Lower leg skin (tissue), 4 donors: Measurements from ENCODE around the gene NMNAT2. TPM values are rescaled to one million over a fixed set of nuclear protein-coding genes. Genes with fewer than 3 reads are reported as not detected.

Source experiments
- DNase-seq, 2 donors: peaks; one replicate each; pipeline ENCODE4 v3.0.0-alpha.2; 2019; ENCODE audit warnings: low spot score in 2 of 2
- H3K4me3 ChIP-seq: fragments of 200-600 bp; sonication (generic); 2 replicates; pipeline ENCODE4 v1.5.1; 2017; ENCODE audit warnings: mild to moderate bottlenecking, low read depth; ENCODE audit not compliant: poor library complexity, severe bottlenecking
- POLR2A ChIP-seq, 2 donors: fragments of 450-650 bp; IDR thresholded peaks; one replicate each; pipeline ENCODE4 v1.6.1; 2016 to 2017; ENCODE audit warnings: antibody characterized with exemption in 2 of 2, mild to moderate bottlenecking in 1 of 2, moderate library complexity in 1 of 2
- WGBS, 2 donors: methylation state at CpG; one replicate each; pipeline ENCODE4 v1.1.5; 2018; 5-methylcytosine and 5-hydroxymethylcytosine counted together
- intact Hi-C: fragments of 100-400 bp; cut with DNase I; formaldehyde crosslinking; loops from one replicate; pipeline ENCODE4 v1.15.0; 2023; ENCODE audit warnings: low total_unique reads
- total RNA-seq, 4 donors: library from RNA; depleted of rRNA; stranded (reverse); fragments of >200 nt; gene quantifications; one replicate each; pipeline ENCODE4 v1.1.0, GENCODE V29; 2016
- TF ChIP-seq, protein P1 (sequence below), 3 donors: fragments of 450-650 bp; IDR thresholded peaks; one replicate each; pipeline ENCODE4 v1.5.1; 2016; ENCODE audit warnings: antibody characterized with exemption in 3 of 3, mild to moderate bottlenecking in 3 of 3, moderate library complexity in 2 of 3

The NMNAT2 gene
- total RNA-seq, 4 donors from 2014 or later, result 0.23 to 0.34 (median 0.34) TPM; not detected in 1

DNA sequence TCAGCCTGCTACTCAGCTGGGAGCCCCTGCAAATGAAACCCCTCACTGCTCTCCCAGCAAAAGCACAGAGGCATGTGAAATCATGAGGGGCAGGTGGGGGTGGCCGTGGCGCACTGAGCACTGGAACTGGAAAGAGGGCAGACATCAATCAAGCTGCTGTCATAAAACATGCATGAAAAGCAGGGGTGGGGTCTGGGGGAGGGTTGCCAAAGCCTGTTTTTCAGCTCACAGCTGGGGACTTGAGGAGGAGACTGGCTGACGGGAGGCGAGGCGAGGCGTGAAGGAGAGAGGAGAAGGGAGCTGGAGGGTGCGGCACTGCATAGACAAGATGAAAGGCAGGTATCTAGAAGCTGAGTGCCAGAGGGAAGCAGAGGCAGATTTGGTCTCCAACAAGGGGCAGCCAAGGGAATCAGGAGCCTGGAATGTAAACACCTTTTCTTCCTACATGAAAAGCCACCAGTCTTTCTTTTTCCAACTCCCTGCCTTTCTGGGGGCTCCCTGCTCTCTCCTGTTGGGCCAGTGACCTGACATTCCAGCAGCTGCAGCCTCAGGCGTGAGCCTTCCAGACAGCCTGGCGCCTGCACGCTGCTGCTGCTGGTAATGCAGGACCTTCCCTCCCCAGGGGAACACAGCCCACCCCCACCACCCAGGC is 87.0 kb downstream of the NMNAT2 start:
- WGBS, 2 donors, result 31 to 37% methylated on average over 10 of the region's 10 CpGs
- intact Hi-C loops, result no loop called here
- no peak overlapping the region for H3K4me3 ChIP-seq
- TF ChIP-seq POLR2A (IDR thresholded peaks at IDR 0.05), result no peak
- TF ChIP-seq, protein P1, sequence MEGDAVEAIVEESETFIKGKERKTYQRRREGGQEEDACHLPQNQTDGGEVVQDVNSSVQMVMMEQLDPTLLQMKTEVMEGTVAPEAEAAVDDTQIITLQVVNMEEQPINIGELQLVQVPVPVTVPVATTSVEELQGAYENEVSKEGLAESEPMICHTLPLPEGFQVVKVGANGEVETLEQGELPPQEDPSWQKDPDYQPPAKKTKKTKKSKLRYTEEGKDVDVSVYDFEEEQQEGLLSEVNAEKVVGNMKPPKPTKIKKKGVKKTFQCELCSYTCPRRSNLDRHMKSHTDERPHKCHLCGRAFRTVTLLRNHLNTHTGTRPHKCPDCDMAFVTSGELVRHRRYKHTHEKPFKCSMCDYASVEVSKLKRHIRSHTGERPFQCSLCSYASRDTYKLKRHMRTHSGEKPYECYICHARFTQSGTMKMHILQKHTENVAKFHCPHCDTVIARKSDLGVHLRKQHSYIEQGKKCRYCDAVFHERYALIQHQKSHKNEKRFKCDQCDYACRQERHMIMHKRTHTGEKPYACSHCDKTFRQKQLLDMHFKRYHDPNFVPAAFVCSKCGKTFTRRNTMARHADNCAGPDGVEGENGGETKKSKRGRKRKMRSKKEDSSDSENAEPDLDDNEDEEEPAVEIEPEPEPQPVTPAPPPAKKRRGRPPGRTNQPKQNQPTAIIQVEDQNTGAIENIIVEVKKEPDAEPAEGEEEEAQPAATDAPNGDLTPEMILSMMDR (IDR thresholded peaks at IDR 0.05), result no peak
- no peak for DNase-seq

DNA sequence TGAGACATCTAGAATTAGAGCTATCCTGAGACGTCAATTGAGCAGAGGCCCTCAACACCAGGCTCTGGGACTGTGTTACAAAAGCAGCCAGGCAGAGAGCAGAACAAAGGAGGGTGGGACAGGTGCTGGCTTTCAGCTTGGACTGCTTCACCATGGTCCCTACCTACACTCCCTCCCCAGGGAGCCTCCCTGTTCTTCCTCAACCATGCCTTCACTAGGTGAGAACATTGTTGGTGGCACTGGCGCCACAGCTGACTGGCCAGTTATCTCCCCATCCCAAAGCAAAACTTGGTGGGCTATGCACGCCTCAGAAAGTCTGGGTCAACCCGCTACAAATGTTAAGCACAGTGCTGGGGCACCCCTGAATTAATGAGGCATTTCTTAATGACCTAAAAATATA is 87.8 kb downstream of the NMNAT2 start:
- intact Hi-C loops, result no loop called here
- no peak overlapping the region for H3K4me3 ChIP-seq
- TF ChIP-seq, protein P1 (IDR thresholded peaks at IDR 0.05), result no peak
- no peak for TF ChIP-seq POLR2A (IDR thresholded peaks at IDR 0.05)
- DNase-seq, result no peak
- WGBS, 2 donors, result 61 to 76% methylated on average over 4 of the region's 4 CpGs

DNA sequence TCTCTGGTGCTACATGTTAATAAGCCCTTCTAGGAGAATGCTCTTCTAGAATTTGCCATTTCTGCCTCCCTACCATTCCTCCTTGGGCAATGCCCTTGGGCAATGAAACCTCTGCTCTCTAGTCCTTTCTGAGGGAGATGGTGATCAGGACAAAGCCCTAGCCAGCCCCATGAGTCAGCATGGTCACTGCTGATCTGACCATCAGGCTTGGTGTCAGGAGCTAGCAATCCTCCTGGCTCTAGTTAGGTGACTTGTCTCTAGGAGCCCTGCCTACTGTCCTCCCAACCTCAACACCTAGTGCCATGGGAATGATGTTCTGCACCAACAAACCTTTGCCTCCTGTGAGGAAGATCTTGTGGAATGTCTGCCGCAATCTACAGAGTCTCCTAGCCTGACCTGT is 89.8 kb downstream of the NMNAT2 start:
- DNase-seq, result peak in 1 of 2 donors; percentile 50
- WGBS, 2 donors, result 95 to 100% methylated on average over 1 of the region's 1 CpG
- no peak overlapping the region for H3K4me3 ChIP-seq
- TF ChIP-seq, protein P1 (IDR thresholded peaks at IDR 0.05), result no peak
- TF ChIP-seq POLR2A (IDR thresholded peaks at IDR 0.05), result no peak
- intact Hi-C loops, result no loop called here

DNA sequence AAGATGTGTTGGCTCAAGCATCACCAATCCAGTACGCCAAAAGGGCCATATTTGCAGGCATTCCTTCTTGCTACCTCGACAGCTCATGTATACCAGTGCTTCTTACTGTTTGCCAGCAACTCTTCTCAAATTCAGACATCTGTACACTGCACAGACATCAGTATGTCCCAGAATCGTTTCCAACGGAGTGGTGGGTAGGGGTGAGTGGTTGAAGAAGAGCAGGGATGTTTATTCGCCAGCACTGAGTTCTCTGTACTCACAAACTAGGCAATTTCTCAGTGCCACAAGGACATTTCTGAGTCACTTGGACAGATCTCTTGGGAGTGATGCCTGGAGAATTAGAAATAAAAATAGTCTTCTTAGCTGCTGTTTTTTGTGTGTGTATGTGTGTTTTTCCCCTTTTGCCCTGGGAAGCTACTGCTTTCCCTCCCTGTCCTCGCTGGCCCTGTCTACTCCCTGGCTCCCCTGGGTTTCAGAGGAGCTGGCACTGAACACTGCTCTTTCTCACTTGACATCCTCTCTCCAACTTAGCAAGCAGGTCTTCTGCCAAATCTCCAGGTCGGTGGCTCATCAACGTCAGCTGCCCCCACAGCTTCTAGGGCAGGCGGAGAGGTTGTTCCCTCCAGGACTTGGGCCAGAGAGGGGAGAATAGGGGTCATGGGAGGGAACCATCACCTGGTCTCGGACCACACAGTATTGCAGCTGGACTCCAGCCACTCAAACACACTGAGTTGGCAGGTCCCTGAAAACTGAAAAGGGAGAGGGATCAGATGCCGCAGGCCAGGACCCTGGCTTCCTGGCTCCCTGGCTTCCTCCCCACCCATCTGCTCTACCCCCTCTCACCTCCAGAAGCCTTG is 90.5 kb downstream of the NMNAT2 start:
- whole genome bisulfite sequencing, 2 donors, result 53 to 59% methylated on average over 10 to 11 of the region's 11 CpGs
- intact Hi-C loops, result no loop called here
- DNase-seq, result peak in 1 of 2 donors; percentile 70
- TF ChIP-seq POLR2A (IDR thresholded peaks at IDR 0.05), result no peak
- TF ChIP-seq, protein P1 (IDR thresholded peaks at IDR 0.05), result no peak
- no peak overlapping the region for H3K4me3 ChIP-seq

DNA sequence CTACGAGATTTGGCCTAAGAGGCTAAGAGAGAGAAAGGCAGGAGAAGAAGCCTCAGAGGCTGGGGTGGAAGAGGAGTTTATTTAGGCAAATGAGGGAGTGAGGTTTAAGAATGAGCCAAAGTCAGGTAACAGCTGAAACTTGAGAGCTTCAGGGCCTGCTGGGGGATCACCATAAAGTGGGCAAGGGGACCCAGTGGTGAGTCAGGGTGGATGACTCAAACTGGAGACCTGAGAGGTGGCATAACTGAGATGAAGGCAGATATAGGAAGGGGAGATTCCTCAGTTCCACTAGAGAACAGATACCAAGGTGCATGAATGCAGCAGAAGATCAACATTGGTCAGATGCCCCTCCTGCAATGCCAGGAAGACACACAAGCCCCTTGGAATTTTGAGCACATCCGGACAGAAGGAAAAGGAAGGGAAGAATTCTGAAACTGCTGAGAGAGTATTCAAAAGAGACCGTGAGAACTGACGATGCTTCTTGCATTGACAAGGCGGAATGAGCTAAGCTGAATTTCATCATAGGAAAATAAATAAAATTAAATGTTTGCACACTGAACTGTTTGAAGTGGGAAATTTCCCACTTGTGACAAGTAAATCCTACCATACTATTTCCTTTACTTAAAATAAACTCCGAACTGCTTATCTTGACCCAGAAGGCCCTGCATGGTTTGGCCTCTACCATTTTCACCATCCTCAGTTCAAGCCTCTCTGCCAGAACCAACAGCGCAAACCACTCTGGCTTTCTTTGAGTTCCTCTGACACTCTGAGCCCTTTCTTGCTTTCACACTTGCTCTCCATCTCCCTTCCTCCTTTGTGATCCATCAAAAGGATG is 94.1 kb downstream of the NMNAT2 start:
- H3K4me3 ChIP-seq, result no peak overlapping the region
- DNase-seq, result peak in 1 of 2 donors; percentile 32
- 89 to 94% methylated on average over 7 of the region's 7 CpGs for WGBS, 2 donors
- intact Hi-C loops, result no loop called here
- no peak for TF ChIP-seq POLR2A (IDR thresholded peaks at IDR 0.05)
- TF ChIP-seq, protein P1 (IDR thresholded peaks at IDR 0.05), result no peak
